ENCODE measurements around the gene SLIT1.

Gene SLIT1

GRCh38 chr10:97062046-97062445 is 123.7 kb downstream of the SLIT1 start:
- DNase-seq = no peak
- ATAC-seq = no peak

- DNase-seq (no peak), ATAC-seq (no peak)
These were observed 124.3 kb downstream of the SLIT1 start for GRCh38 chr10:97061423-97061822.

- ATAC-seq (no peak), DNase-seq (no peak)
These were observed 125.2 kb downstream of the SLIT1 start for GRCh38 chr10:97060441-97061084.

GRCh38 chr10:97059872-97060205 is 125.9 kb downstream of the SLIT1 start:
- DNase-seq (no peak), ATAC-seq (no peak)

GRCh38 chr10:97059006-97059871 is 126.5 kb downstream of the SLIT1 start:
- DNase-seq (no peak), ATAC-seq (no peak)

GRCh38 chr10:97058521-97058920 is 127.2 kb downstream of the SLIT1 start:
- DNase-seq (no peak), ATAC-seq (no peak)

GRCh38 chr10:97057491-97058235 is 128.1 kb downstream of the SLIT1 start:
- ATAC-seq = no peak
- DNase-seq = no peak

- DNase-seq (no peak), ATAC-seq (peak; percentile 19)
These were observed 129.6 kb downstream of the SLIT1 start for GRCh38 chr10:97056003-97056630.

GRCh38 chr10:97053276-97053675 is 132.5 kb downstream of the SLIT1 start:
- DNase-seq = no peak
- ATAC-seq = no peak

GRCh38 chr10:97050956-97051496 is 134.7 kb downstream of the SLIT1 start:
- DNase-seq (no peak), ATAC-seq (no peak)

- ATAC-seq (no peak), DNase-seq (no peak)
These were observed 135.5 kb downstream of the SLIT1 start for GRCh38 chr10:97050205-97050745.

- ATAC-seq = no peak
- DNase-seq = no peak
These were observed 136.1 kb downstream of the SLIT1 start for GRCh38 chr10:97049670-97050069.

- ATAC-seq = no peak
- no peak for DNase-seq
These were observed 136.9 kb downstream of the SLIT1 start for GRCh38 chr10:97048649-97049427.

GRCh38 chr10:97047788-97048187 is 138.0 kb downstream of the SLIT1 start:
- DNase-seq (no peak), ATAC-seq (no peak)

- DNase-seq (no peak), ATAC-seq (no peak)
These were observed 138.5 kb downstream of the SLIT1 start for GRCh38 chr10:97047083-97047736.

- ATAC-seq = no peak
These were observed 139.2 kb downstream of the SLIT1 start for GRCh38 chr10:97046456-97047082.

GRCh38 chr10:97043563-97043855 is 142.2 kb downstream of the SLIT1 start:
- ATAC-seq = no peak
- DNase-seq = no peak

More at GRCh38 chr10:97046456-97047082, 139.2 kb downstream of the SLIT1 start:
- DNase-seq = no peak

GRCh38 chr10:97042716-97043562 is 142.8 kb downstream of the SLIT1 start:
- ATAC-seq (peak; percentile 15), DNase-seq (no peak)

GRCh38 chr10:97042081-97042480 is 143.7 kb downstream of the SLIT1 start:
- no peak for ATAC-seq

More at GRCh38 chr10:97042081-97042480, 143.7 kb downstream of the SLIT1 start:
- no peak for DNase-seq
